K562 treated with DMSO at 1 percent for 24 hours (cell line): ENCODE data around the gene TTLL11. TPM values are rescaled to one million over a fixed set of nuclear protein-coding genes. Genes with fewer than 3 reads are reported as not detected.

Experiments used
- total RNA-seq: library from RNA; unstranded; fragments of 300-600 nt; gene quantifications from 2 replicates; pipeline ENCODE4 v1.2.3, GENCODE V29; 2022; ENCODE audit warnings: low read depth; ENCODE audit not compliant: insufficient read depth

Gene TTLL11
- total RNA-seq, result 5.2 and 5.5 TPM in 2 replicates

DNA sequence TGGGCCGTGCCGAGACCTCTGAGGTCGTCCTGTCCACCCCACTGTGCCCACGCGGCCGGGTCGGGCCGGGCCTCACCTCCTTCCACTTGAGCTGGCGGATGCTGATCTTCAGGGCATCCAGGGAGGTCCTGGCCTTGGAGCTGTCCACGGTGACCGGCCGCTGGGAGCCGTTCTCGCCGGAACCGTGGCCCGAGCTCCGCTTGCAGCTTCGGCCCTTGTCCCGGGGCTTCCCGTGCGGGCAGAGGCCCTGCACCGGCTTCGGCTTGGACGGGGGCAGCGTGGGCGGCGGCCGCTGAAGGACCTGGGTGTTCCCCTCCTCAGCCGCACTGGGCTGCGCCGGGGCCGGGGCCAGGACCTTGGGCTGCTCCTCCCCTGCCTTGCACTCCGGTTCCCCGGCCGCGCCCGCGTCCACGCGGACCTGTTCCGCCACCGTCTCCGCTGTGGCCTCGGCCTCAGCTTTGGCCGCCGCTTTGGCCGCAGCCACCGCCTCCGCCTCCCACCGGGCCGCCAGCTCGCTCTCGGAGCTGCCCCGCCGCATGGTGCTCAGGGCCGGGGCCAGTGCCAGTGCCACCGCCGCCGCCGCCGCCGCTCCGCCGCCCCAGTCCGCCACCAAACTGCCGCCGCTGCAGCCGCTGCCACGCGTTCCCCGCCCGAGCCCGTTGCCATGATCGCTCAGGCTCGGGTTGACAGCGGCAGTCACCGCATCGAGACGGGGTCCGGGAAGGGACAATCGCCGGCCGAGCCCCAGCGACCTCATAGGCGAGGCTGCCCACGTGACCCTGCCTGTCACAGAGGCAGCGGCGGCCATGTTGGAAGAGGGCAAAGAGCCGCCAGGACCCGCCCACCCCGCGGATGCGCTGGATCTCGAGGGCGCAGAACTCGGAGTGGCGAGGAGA lies at the start of gene TTLL11:
TSS of gene TTLL11 (minus strand) at position 698 of the 896 bp plus-strand sequence. CDS start at position 538, 160 bp downstream.

Other genes with a start within 250 kb of the TTLL11 start
- gene NDUFA8, start 66.5 kb upstream of the TTLL11 start, total RNA-seq, result 198 and 228 TPM in 2 replicates
- not detected in 2 replicates for gene MORN5, start 66.6 kb upstream of the TTLL11 start, total RNA-seq
- gene LHX6, start 135.6 kb upstream of the TTLL11 start, total RNA-seq, result 5.8 and 7.0 TPM in 2 replicates
- gene RBM18, start 171.5 kb upstream of the TTLL11 start, total RNA-seq, result 7.3 and 11.1 TPM in 2 replicates
- gene MRRF, start 171.6 kb upstream of the TTLL11 start, total RNA-seq, result 12.7 and 16.6 TPM in 2 replicates